Caco-2 (cell line): ENCODE data around the gene CNIH3. TPM values are rescaled to one million over a fixed set of nuclear protein-coding genes. Genes with fewer than 3 reads are reported as not detected.

Source experiments
- BruUV-seq: library from RNA; stranded (reverse); fragments of 400-500 nt; replicated peaks from 2 replicates; lab custom pipeline; 2021; lab: Mats Ljungman, UMichigan
- CTCF ChIA-PET: fragments of 300-600 bp; sonication (Branson Sonifier 250); formaldehyde crosslinking; loops from one replicate; lab custom pipeline; 2022; ENCODE audit warnings: antibody characterized with exemption; lab: Charles Lee
- POLR2A ChIA-PET: fragments of 300-600 bp; sonication (Branson Sonifier 250); formaldehyde crosslinking; loops from one replicate; lab custom pipeline; 2022; ENCODE audit warnings: antibody characterized with exemption; lab: Charles Lee
- DNase-seq, 2 experiments: peaks; one replicate each; pipeline versions ENCODE4 v3.0.0 to v3.0.0-alpha.2; 2020 to 2022
- H3K27me3 ChIP-seq: replicated peaks from 2 replicates; pipeline ENCODE4 v1.6.0; 2011; ENCODE audit warnings: low read length; ENCODE audit not compliant: control insufficient read depth, insufficient read depth
- H3K36me3 ChIP-seq: 2 replicates; pipeline ENCODE4 v1.5.1; 2011; ENCODE audit warnings: low read length; ENCODE audit not compliant: control insufficient read depth, insufficient read depth
- H3K4me1 ChIP-seq: fragments of 250-450 bp; sonication (Bioruptor Pico); 2 replicates; pipeline ENCODE4 v1.5.1; 2020; ENCODE audit warnings: mild to moderate bottlenecking
- H3K4me3 ChIP-seq: 2 replicates; pipeline ENCODE4 v1.5.1; 2011; ENCODE audit warnings: low read depth, mild to moderate bottlenecking, control low read depth, low read length
- H3K9me3 ChIP-seq: fragments of 250-450 bp; sonication (Bioruptor Pico); 2 replicates; pipeline ENCODE4 v1.5.1; 2020; ENCODE audit warnings: mild to moderate bottlenecking, moderate library complexity
- H3K27ac Mint-ChIP-seq: one replicate; pipeline ENCODE4 v1.8.0; 2022; ENCODE audit warnings: mixed read lengths; ENCODE audit not compliant: unreplicated experiment
- H3K27me3 Mint-ChIP-seq: one replicate; pipeline ENCODE4 v1.8.0; 2022; ENCODE audit warnings: mixed read lengths; ENCODE audit not compliant: insufficient read depth, unreplicated experiment
- H3K36me3 Mint-ChIP-seq: one replicate; pipeline ENCODE4 v1.8.0; 2022; ENCODE audit warnings: mild to moderate bottlenecking, mixed read lengths; ENCODE audit not compliant: insufficient read depth, unreplicated experiment
- H3K4me1 Mint-ChIP-seq: one replicate; pipeline ENCODE4 v1.8.0; 2022; ENCODE audit warnings: low read depth, mixed read lengths; ENCODE audit not compliant: unreplicated experiment
- H3K4me3 Mint-ChIP-seq: one replicate; pipeline ENCODE4 v1.8.0; 2022; ENCODE audit warnings: mild to moderate bottlenecking, moderate library complexity, mixed read lengths; ENCODE audit not compliant: unreplicated experiment
- H3K9me3 Mint-ChIP-seq: one replicate; pipeline ENCODE4 v1.8.0; 2022; ENCODE audit warnings: mixed read lengths; ENCODE audit not compliant: unreplicated experiment
- CTCF ChIP-seq, 2 experiments: fragments of 200-600 bp in 1 of 2; IDR thresholded peaks; 1 replicate in 1 of 2; 2 replicates in 1 of 2; pipeline versions ENCODE4 v1.5.1 to v1.8.0; 2011 to 2022; ENCODE audit warnings: antibody characterized with exemption in 1 of 2, control low read depth in 1 of 2, inconsistent platforms in 1 of 2, low read depth in 1 of 2, low read length in 1 of 2, mild to moderate bottlenecking in 1 of 2, moderate library complexity in 1 of 2; ENCODE audit not compliant: insufficient read depth in 1 of 2, severe bottlenecking in 1 of 2, unreplicated experiment in 1 of 2
- intact Hi-C: fragments of 100-400 bp; cut with micrococcal nuclease; formaldehyde crosslinking; loops from one replicate; pipeline ENCODE4 v1.10.0; 2022; ENCODE audit not compliant: unreplicated experiment
- total RNA-seq: library from RNA; stranded (reverse); gene quantifications from 2 replicates; pipeline ENCODE4 v1.2.3, GENCODE V29; 2022

CNIH3 gene
- total RNA-seq, 1 experiment from 2014 or later = 2.2 TPM

GRCh38 chr1:224785622-224786021, 169.5 kb downstream of the CNIH3 start:
- ChIA-PET CTCF (no interaction called here), POLR2A (no interaction called here)
- no TSS peak for BruUV-seq
- Mint-ChIP-seq H3K9me3 (no peaks in the 10 kb centered on the region), H3K4me1 (no peaks in the 10 kb centered on the region), H3K27me3 (no peaks in the 10 kb centered on the region), H3K36me3 (no peaks in the 10 kb centered on the region), H3K4me3 (no peak overlapping the region), H3K27ac (no peak overlapping the region)
- no peaks in the 10 kb centered on the region for H3K4me1 ChIP-seq
- no peaks in the 10 kb centered on the region for H3K9me3 ChIP-seq
- no peak for TF ChIP-seq CTCF (IDR thresholded peaks at IDR 0.05; ENCODE audit: insufficient read depth in 1 of 2, low read depth in 1 of 2, low read length in 1 of 2, severe bottlenecking in 1 of 2, unreplicated experiment in 1 of 2)
- no peak for DNase-seq
- intact Hi-C loops = no loop called here
- H3K27me3 ChIP-seq = no peaks in the 10 kb centered on the region
- no peaks in the 10 kb centered on the region for H3K36me3 ChIP-seq
- no peak overlapping the region for H3K4me3 ChIP-seq

- no TSS peak for BruUV-seq
- no peak for TF ChIP-seq CTCF (IDR thresholded peaks at IDR 0.05; ENCODE audit: insufficient read depth in 1 of 2, low read depth in 1 of 2, low read length in 1 of 2, severe bottlenecking in 1 of 2, unreplicated experiment in 1 of 2)
- no peak for DNase-seq
- no peaks in the 10 kb centered on the region for H3K27me3 ChIP-seq
- ChIA-PET POLR2A (no interaction called here), CTCF (no interaction called here)
- Mint-ChIP-seq H3K27ac (no peak overlapping the region), H3K27me3 (no peaks in the 10 kb centered on the region), H3K4me3 (no peak overlapping the region), H3K4me1 (no peaks in the 10 kb centered on the region), H3K36me3 (no peaks in the 10 kb centered on the region), H3K9me3 (no peaks in the 10 kb centered on the region)
- H3K4me3 ChIP-seq = no peak overlapping the region
- H3K4me1 ChIP-seq = no peaks in the 10 kb centered on the region
- H3K36me3 ChIP-seq = no peaks in the 10 kb centered on the region
- no peaks in the 10 kb centered on the region for H3K9me3 ChIP-seq
- intact Hi-C loops = no loop called here
Observed at GRCh38 chr1:224786533-224787250, 170.6 kb downstream of the CNIH3 start.

GRCh38 chr1:224789311-224789710, 173.2 kb downstream of the CNIH3 start:
- H3K36me3 ChIP-seq = no peaks in the 10 kb centered on the region
- H3K4me3 ChIP-seq = no peak overlapping the region
- no peak for TF ChIP-seq CTCF (IDR thresholded peaks at IDR 0.05; ENCODE audit: insufficient read depth in 1 of 2, low read depth in 1 of 2, low read length in 1 of 2, severe bottlenecking in 1 of 2, unreplicated experiment in 1 of 2)
- intact Hi-C loops = no loop called here
- no peaks in the 10 kb centered on the region for H3K9me3 Mint-ChIP-seq
- POLR2A ChIA-PET = no interaction called here
- H3K4me3 Mint-ChIP-seq = no peak overlapping the region
- no peak overlapping the region for H3K27ac Mint-ChIP-seq
- CTCF ChIA-PET = no interaction called here
- H3K36me3 Mint-ChIP-seq = no peaks in the 10 kb centered on the region
- no peaks in the 10 kb centered on the region for H3K4me1 Mint-ChIP-seq
- no peak for DNase-seq
- H3K9me3 ChIP-seq = no peaks in the 10 kb centered on the region
- H3K27me3 ChIP-seq = no peaks in the 10 kb centered on the region
- H3K4me1 ChIP-seq = no peaks in the 10 kb centered on the region
- H3K27me3 Mint-ChIP-seq = peaks cover 3% of the 10 kb centered on the region
- BruUV-seq = no TSS peak

Other genes starting within 250 kb of the CNIH3 start
- gene WDR26, start 181.5 kb upstream of the CNIH3 start, total RNA-seq = 58.6 and 62.9 TPM in 2 replicates